Measurements from ENCODE around the gene STAG3.
"Not testable (repeated sequence)": the region's sequence is repeated elsewhere in the genome, so short reads cannot be mapped to it uniquely, and the experiment has no call there.

Gene STAG3

GRCh38 chr7:100222445-100223132 is 44.9 kb downstream of the STAG3 start:
- TF ChIP-seq, protein P1, sequence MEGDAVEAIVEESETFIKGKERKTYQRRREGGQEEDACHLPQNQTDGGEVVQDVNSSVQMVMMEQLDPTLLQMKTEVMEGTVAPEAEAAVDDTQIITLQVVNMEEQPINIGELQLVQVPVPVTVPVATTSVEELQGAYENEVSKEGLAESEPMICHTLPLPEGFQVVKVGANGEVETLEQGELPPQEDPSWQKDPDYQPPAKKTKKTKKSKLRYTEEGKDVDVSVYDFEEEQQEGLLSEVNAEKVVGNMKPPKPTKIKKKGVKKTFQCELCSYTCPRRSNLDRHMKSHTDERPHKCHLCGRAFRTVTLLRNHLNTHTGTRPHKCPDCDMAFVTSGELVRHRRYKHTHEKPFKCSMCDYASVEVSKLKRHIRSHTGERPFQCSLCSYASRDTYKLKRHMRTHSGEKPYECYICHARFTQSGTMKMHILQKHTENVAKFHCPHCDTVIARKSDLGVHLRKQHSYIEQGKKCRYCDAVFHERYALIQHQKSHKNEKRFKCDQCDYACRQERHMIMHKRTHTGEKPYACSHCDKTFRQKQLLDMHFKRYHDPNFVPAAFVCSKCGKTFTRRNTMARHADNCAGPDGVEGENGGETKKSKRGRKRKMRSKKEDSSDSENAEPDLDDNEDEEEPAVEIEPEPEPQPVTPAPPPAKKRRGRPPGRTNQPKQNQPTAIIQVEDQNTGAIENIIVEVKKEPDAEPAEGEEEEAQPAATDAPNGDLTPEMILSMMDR (IDR thresholded peaks at IDR 0.05; ENCODE audit: insufficient read depth, low read depth, low read length, missing control alignments), result no peak
- no peak for DNase-seq (ENCODE audit: low read depth)
- H3K4me3 ChIP-seq (ENCODE audit: low read length), result no peak overlapping the region

DNA sequence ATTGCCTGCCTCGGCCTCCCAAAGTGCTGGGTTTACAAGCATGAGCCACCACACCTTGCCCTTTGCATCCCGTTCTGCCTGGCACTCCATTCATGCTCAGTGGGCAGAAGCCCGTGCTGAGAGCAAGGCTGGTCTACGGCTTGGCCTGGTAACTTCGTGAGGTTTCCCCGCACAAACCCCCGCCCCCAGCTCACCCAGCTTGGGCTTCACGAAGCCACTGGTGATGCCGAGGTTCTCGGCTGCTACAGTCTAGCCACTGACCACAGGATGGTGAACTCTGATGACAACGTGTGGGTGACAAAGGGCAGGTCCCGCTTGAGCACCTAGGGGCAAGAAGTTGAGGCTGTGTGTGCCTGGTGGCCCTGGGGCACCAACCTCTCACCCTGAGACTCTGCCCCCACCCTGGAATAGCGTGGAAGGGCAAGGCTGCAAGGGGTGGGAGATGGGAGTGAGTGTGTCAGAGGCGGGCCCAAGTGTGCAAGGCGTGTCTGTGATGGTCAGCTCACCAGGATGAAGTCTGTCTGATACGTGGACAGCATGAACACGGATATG is 45.7 kb downstream of the STAG3 start:
- DNase-seq (ENCODE audit: low read depth); H3K4me3 ChIP-seq (ENCODE audit: low read length): not testable (repeated sequence)

GRCh38 chr7:100224891-100225290 is 47.2 kb downstream of the STAG3 start:
- not testable (repeated sequence) for DNase-seq (ENCODE audit: low read depth); H3K4me3 ChIP-seq (ENCODE audit: low read length)

DNA sequence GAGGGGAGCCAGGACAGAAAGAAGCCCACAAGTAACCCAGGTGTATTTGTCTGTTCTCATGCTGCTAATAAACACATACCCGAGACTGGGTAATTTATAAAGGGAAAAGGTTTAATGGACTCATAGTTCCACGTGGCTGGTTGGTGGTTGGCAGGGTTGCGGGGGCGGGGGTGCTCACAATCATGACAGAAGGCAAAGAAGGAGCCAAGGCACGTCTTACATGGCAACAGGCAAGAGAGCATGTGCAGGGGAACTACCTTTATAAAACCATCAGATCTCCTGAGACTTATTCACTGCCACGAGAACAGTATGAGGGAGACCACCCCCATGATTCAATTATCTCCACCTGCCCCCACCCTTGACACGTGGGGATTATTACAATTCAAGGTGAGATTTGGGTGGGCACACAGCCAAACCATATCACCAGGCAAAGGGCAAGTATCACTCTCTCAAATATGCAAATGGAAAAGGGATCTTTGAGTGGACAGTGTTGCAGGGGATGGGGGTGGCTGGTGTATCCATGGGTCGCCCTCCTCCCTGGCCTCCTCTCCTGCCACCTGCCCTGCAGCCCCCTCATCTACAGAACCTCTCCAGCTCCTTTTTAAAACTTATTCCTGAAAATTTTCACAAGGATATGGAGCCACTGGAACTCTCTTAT is 57.1 kb downstream of the STAG3 start:
- H3K4me3 ChIP-seq (ENCODE audit: low read length); DNase-seq (ENCODE audit: low read depth): not testable (repeated sequence)

DNA sequence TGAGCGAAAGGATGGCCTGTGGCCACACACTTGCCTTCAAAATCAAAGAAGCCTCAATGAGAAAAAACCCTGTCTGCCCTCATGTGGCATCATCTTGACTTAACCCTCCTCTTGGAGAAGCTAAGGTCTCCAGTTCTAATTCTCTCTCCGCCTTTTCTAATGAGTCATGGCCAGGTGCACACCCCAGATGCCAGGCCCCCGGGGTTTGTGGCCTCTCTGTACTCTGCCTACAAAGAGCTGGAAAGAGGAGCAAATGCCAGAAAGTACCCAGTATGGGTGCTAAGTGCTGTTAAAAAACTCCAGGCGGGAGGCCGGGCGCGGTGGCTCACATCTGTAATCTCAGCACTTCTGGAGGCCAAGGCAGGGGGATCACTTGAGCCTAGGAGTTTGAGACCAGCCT is 62.3 kb downstream of the STAG3 start:
- H3K4me3 ChIP-seq (ENCODE audit: low read length), result not testable (repeated sequence)
- DNase-seq (ENCODE audit: low read depth), result peak; percentile 17

- H3K4me3 ChIP-seq (ENCODE audit: low read length), result not testable (repeated sequence)
- DNase-seq (ENCODE audit: low read depth), result peak; percentile 14
Observed at GRCh38 chr7:100243385-100243784, 65.7 kb downstream of the STAG3 start.

DNA sequence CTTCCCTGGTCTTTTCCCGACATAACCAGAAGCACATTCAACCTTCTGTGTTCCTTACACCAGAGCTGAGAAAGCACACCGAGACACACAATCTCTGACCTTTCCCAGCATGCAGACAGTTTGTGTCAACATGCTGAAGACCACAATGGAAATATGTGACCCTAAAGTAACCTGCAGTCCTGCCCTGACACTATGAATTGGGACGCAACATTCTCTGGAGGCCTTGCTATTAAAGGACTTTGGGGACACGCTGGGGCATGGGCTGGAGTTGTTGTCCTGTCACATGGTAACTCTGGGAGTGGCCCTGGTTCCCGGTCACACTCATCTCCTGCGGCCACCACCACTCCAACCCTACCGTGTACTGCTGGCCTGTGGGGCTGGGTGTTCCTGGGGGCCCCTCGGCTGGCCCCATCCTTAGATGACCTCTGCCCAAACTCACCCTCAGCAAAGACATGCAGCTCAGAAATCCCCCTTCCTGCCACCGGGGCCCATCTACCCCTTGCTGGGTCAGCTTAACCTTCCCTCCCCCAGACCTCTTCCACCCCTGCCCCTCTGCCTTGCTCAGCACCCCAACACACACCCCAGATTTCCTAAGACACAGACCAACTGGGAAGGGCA is 67.4 kb downstream of the STAG3 start:
- not testable (repeated sequence) for DNase-seq (ENCODE audit: low read depth)

DNA sequence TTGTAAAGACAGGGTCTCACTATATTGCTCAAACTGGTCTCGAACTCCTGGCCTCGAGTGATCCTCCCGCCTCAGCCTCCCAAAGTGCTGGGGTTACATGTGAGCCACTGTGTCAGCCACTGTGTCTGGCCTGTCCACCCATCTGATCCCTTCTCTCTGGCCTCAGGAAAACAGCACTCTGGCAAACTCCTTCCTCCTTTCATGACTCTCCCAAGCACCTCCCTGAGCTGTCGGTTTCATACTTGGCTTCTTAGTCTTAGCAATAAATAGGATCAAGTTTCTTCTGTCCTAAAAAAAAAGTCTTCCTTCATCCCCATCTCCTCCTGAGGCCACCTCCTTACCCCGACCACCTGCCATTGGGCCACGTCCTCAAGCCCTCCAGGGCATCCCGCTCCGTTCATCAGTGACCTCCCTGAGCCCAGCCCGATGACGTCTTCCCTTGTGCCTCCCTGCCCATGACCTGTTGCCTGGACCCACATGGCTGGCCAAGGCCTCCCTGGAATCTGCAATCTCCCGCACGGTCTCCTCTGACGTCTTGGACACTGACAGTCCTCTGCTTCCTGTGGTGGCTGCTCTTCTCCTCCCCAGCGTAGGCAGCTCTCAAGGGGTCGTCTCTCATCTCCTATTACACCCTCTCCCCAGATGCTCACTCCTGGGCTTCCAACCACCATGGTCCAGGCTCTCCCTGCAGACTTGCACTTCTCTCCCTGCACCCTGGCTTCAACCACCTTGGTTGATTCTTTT is 68.6 kb downstream of the STAG3 start:
- not testable (repeated sequence) for DNase-seq (ENCODE audit: low read depth); H3K4me3 ChIP-seq (ENCODE audit: low read length)

More for the DNA sequence above, 67.4 kb downstream of the STAG3 start:
- H3K4me3 ChIP-seq (ENCODE audit: low read length), result not testable (repeated sequence)

GRCh38 chr7:100246865-100247137 is 69.1 kb downstream of the STAG3 start:
- DNase-seq (ENCODE audit: low read depth); H3K4me3 ChIP-seq (ENCODE audit: low read length): not testable (repeated sequence)

- TF ChIP-seq, protein P1 (IDR thresholded peaks at IDR 0.05; ENCODE audit: insufficient read depth, low read depth, low read length, missing control alignments), result no peak
- H3K4me3 ChIP-seq (ENCODE audit: low read length), result no peak overlapping the region
- DNase-seq (ENCODE audit: low read depth), result peak; percentile 91
Observed at GRCh38 chr7:100247152-100247757, 69.5 kb downstream of the STAG3 start.

DNA sequence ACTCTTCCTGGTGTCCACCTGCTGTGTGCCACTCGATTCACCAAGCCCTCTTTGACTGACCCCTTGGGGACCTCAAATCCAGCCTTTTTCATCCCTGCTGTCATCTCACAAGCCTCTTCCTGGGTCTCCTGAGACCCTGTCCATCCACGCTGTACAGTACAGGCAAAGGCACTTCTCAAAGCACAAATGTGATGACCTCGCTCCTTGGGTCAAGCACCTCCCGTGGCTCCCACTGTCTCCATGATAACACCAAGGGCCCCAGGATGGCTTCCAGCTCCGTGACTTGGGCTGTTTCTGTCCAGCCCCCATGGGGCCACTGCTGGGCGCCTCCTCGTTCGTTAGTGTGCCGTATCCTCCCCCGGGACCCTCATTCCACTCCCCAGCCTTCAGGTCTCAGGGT is 70.8 kb downstream of the STAG3 start:
- H3K4me3 ChIP-seq (ENCODE audit: low read length), result no peak overlapping the region
- TF ChIP-seq, protein P1 (IDR thresholded peaks at IDR 0.05; ENCODE audit: insufficient read depth, low read depth, low read length, missing control alignments), result no peak
- no peak for DNase-seq (ENCODE audit: low read depth)

All from epithelial cell of esophagus (primary cell).